ENCODE data around the gene SNAP91. TPM values are rescaled to one million over a fixed set of nuclear protein-coding genes. Genes with fewer than 3 reads are reported as not detected.

SNAP91 gene
- total RNA-seq, 1 experiment from 2014 or later: not detected

- Mint-ChIP-seq H3K9me3 (ENCODE audit: unreplicated experiment) (no peaks in the 10 kb centered on the region), H3K27ac (ENCODE audit: unreplicated experiment) (no peak overlapping the region), H3K4me3 (ENCODE audit: unreplicated experiment) (no peak overlapping the region), H3K4me1 (ENCODE audit: low read depth, unreplicated experiment) (peaks cover 10% of the 10 kb centered on the region), H3K27me3 (ENCODE audit: insufficient read depth, unreplicated experiment) (peaks cover 3% of the 10 kb centered on the region), H3K36me3 (ENCODE audit: insufficient read depth, unreplicated experiment) (no peaks in the 10 kb centered on the region)
- no peak overlapping the region for H3K4me3 ChIP-seq (ENCODE audit: low read depth, low read length)
- no peaks in the 10 kb centered on the region for H3K9me3 ChIP-seq
- no peaks in the 10 kb centered on the region for H3K4me1 ChIP-seq
- BruUV-seq (replicated peaks): no TSS peak
- no peak for DNase-seq
- no peaks in the 10 kb centered on the region for H3K36me3 ChIP-seq (ENCODE audit: control insufficient read depth, insufficient read depth, low read length)
- TF ChIP-seq CTCF (IDR thresholded peaks at IDR 0.05; ENCODE audit: insufficient read depth in 1 of 2, low read depth in 1 of 2, low read length in 1 of 2, severe bottlenecking in 1 of 2, unreplicated experiment in 1 of 2): no peak
- intact Hi-C loops (cut with micrococcal nuclease; ENCODE audit: unreplicated experiment): no loop called here
- ChIA-PET POLR2A (no interaction called here), CTCF (no interaction called here)
- H3K27me3 ChIP-seq (replicated peaks; ENCODE audit: control insufficient read depth, insufficient read depth, low read length): no peaks in the 10 kb centered on the region
These were observed 105.3 kb downstream of the SNAP91 start for GRCh38 chr6:83603551-83603950.

GRCh38 chr6:83601119-83601518 is 107.8 kb downstream of the SNAP91 start:
- intact Hi-C loops (cut with micrococcal nuclease; ENCODE audit: unreplicated experiment): no loop called here
- Histone ChIP-seq H3K36me3 (ENCODE audit: control insufficient read depth, insufficient read depth, low read length) (no peaks in the 10 kb centered on the region), H3K4me3 (ENCODE audit: low read depth, low read length) (no peak overlapping the region), H3K9me3 (no peaks in the 10 kb centered on the region), H3K4me1 (no peaks in the 10 kb centered on the region), H3K27me3 (replicated peaks; ENCODE audit: control insufficient read depth, insufficient read depth, low read length) (no peaks in the 10 kb centered on the region)
- H3K9me3 Mint-ChIP-seq (ENCODE audit: unreplicated experiment): no peaks in the 10 kb centered on the region
- no peak overlapping the region for H3K4me3 Mint-ChIP-seq (ENCODE audit: unreplicated experiment)
- DNase-seq: no peak
- no peaks in the 10 kb centered on the region for H3K36me3 Mint-ChIP-seq (ENCODE audit: insufficient read depth, unreplicated experiment)
- no TSS peak for BruUV-seq (replicated peaks)
- ChIA-PET POLR2A (no interaction called here), CTCF (no interaction called here)
- H3K27me3 Mint-ChIP-seq (ENCODE audit: insufficient read depth, unreplicated experiment): no peaks in the 10 kb centered on the region
- peaks cover 10% of the 10 kb centered on the region for H3K4me1 Mint-ChIP-seq (ENCODE audit: low read depth, unreplicated experiment)
- no peak overlapping the region for H3K27ac Mint-ChIP-seq (ENCODE audit: unreplicated experiment)
- TF ChIP-seq CTCF (IDR thresholded peaks at IDR 0.05; ENCODE audit: insufficient read depth in 1 of 2, low read depth in 1 of 2, low read length in 1 of 2, severe bottlenecking in 1 of 2, unreplicated experiment in 1 of 2): no peak

GRCh38 chr6:83600459-83600858 is 108.4 kb downstream of the SNAP91 start:
- DNase-seq: no peak
- Histone ChIP-seq H3K36me3 (ENCODE audit: control insufficient read depth, insufficient read depth, low read length) (no peaks in the 10 kb centered on the region), H3K9me3 (no peaks in the 10 kb centered on the region), H3K27me3 (replicated peaks; ENCODE audit: control insufficient read depth, insufficient read depth, low read length) (no peaks in the 10 kb centered on the region), H3K4me3 (ENCODE audit: low read depth, low read length) (no peak overlapping the region), H3K4me1 (no peaks in the 10 kb centered on the region)
- ChIA-PET POLR2A (no interaction called here), CTCF (no interaction called here)
- H3K4me3 Mint-ChIP-seq (ENCODE audit: unreplicated experiment): no peak overlapping the region
- H3K27ac Mint-ChIP-seq (ENCODE audit: unreplicated experiment): no peak overlapping the region
- BruUV-seq (replicated peaks): no TSS peak
- intact Hi-C loops (cut with micrococcal nuclease; ENCODE audit: unreplicated experiment): no loop called here
- peaks cover 10% of the 10 kb centered on the region for H3K4me1 Mint-ChIP-seq (ENCODE audit: low read depth, unreplicated experiment)
- no peak for TF ChIP-seq CTCF (IDR thresholded peaks at IDR 0.05; ENCODE audit: insufficient read depth in 1 of 2, low read depth in 1 of 2, low read length in 1 of 2, severe bottlenecking in 1 of 2, unreplicated experiment in 1 of 2)
- no peaks in the 10 kb centered on the region for H3K27me3 Mint-ChIP-seq (ENCODE audit: insufficient read depth, unreplicated experiment)
- no peaks in the 10 kb centered on the region for H3K9me3 Mint-ChIP-seq (ENCODE audit: unreplicated experiment)
- H3K36me3 Mint-ChIP-seq (ENCODE audit: insufficient read depth, unreplicated experiment): no peaks in the 10 kb centered on the region
